ENCODE results near the gene EXOSC5.

Gene EXOSC5

GRCh38 chr19:41339936-41340335, 57.2 kb downstream of the EXOSC5 start:
- Histone ChIP-seq H3K36me3 (ENCODE audit: control insufficient read depth, insufficient read depth, low read length) (peaks cover 52% of the 10 kb centered on the region), H3K9me3 (ENCODE audit: control insufficient read depth, insufficient read depth, low read depth, low read length) (no peaks in the 10 kb centered on the region), H3K9ac (ENCODE audit: low read length) (no peak overlapping the region), H3K4me1 (ENCODE audit: control insufficient read depth, insufficient read depth, low read length) (no peaks in the 10 kb centered on the region), H3K27ac (ENCODE audit: low read depth, low read length) (no peak overlapping the region), H3K27me3 (ENCODE audit: control insufficient read depth, insufficient read depth, low read length) (no peaks in the 10 kb centered on the region), H3K4me3 (ENCODE audit: low read depth, low read length) (no peak overlapping the region)

Measured in HUES6 (cell line).